KOPT-K1 (cell line): ENCODE results near the gene TMPO.
A peak's percentile ranks its signal among the peaks of the same experiment; 100 is the strongest.
"Not testable (repeated sequence)": the region's sequence is repeated elsewhere in the genome, so short reads cannot be mapped to it uniquely, and the experiment has no call there.

ENCODE experiments used
- H3K27ac ChIP-seq: fragments of 200-600 bp; sonication (generic); 2 replicates; pipeline ENCODE4 v1.5.1; 2016; ENCODE audit warnings: antibody characterized with exemption, mild to moderate bottlenecking, low read depth, low read length; ENCODE audit not compliant: poor library complexity, severe bottlenecking
- H3K36me3 ChIP-seq: fragments of 200-600 bp; sonication (generic); 2 replicates; pipeline ENCODE4 v1.5.1; 2017; ENCODE audit warnings: antibody characterized with exemption, mild to moderate bottlenecking, low read length, moderate library complexity; ENCODE audit not compliant: insufficient read depth
- H3K9me3 ChIP-seq: fragments of 200-600 bp; sonication (generic); 2 replicates; pipeline ENCODE4 v1.5.1; 2017; ENCODE audit warnings: antibody characterized with exemption, low read length, mild to moderate bottlenecking; ENCODE audit not compliant: insufficient read depth, poor library complexity, severe bottlenecking

TMPO gene

GRCh38 chr12:98515287-98516110 lies at the start of gene TMPO:
Gene TMPO, plus strand, starts transcription at chr12:98515590. Its CDS starts 278 bp downstream, at chr12:98515868.
- H3K27ac ChIP-seq: peak within 1 kb of the TSS; percentile 99
- H3K9me3 ChIP-seq: no peaks in the 10 kb centered on the region
- peaks cover 37% of the 10 kb centered on the region for H3K36me3 ChIP-seq

- H3K36me3 ChIP-seq: no peaks in the 10 kb centered on the region
- no peak overlapping the region for H3K27ac ChIP-seq
These were observed 49.3 kb upstream of the TMPO start for GRCh38 chr12:98465950-98466602.

GRCh38 chr12:98466640-98467400 lies 48.6 kb upstream of the TMPO start:
- no peak overlapping the region for H3K27ac ChIP-seq
- no peaks in the 10 kb centered on the region for H3K9me3 ChIP-seq
- no peaks in the 10 kb centered on the region for H3K36me3 ChIP-seq

More at GRCh38 chr12:98465950-98466602, 49.3 kb upstream of the TMPO start:
- no peaks in the 10 kb centered on the region for H3K9me3 ChIP-seq

- no peak overlapping the region for H3K27ac ChIP-seq
- no peaks in the 10 kb centered on the region for H3K9me3 ChIP-seq
- H3K36me3 ChIP-seq: no peaks in the 10 kb centered on the region
These were observed 46.3 kb upstream of the TMPO start for GRCh38 chr12:98469109-98469508.

- Histone ChIP-seq H3K9me3 (no peaks in the 10 kb centered on the region), H3K27ac (no peak overlapping the region), H3K36me3 (no peaks in the 10 kb centered on the region)
These were observed 44.8 kb upstream of the TMPO start for GRCh38 chr12:98470469-98471082.

GRCh38 chr12:98471085-98471484 lies 44.3 kb upstream of the TMPO start:
- Histone ChIP-seq H3K36me3 (no peaks in the 10 kb centered on the region), H3K9me3 (no peaks in the 10 kb centered on the region), H3K27ac (no peak overlapping the region)

- no peak overlapping the region for H3K27ac ChIP-seq
- H3K9me3 ChIP-seq: no peaks in the 10 kb centered on the region
- H3K36me3 ChIP-seq: no peaks in the 10 kb centered on the region
These were observed 39.9 kb upstream of the TMPO start for GRCh38 chr12:98475565-98475908.

GRCh38 chr12:98478606-98479005 lies 36.8 kb upstream of the TMPO start:
- Histone ChIP-seq H3K36me3 (no peaks in the 10 kb centered on the region), H3K9me3 (peaks cover 7% of the 10 kb centered on the region), H3K27ac (no peak overlapping the region)

- Histone ChIP-seq H3K36me3 (no peaks in the 10 kb centered on the region), H3K27ac (no peak overlapping the region), H3K9me3 (peaks cover 7% of the 10 kb centered on the region)
These were observed 31.5 kb upstream of the TMPO start for GRCh38 chr12:98483621-98484503.

- Histone ChIP-seq H3K27ac (no peak overlapping the region), H3K9me3 (peaks cover 7% of the 10 kb centered on the region)
These were observed 29.5 kb upstream of the TMPO start for GRCh38 chr12:98485792-98486340.

GRCh38 chr12:98488416-98488815 lies 27.0 kb upstream of the TMPO start:
- H3K9me3 ChIP-seq, H3K27ac ChIP-seq, H3K36me3 ChIP-seq: not testable (repeated sequence)

More at GRCh38 chr12:98485792-98486340, 29.5 kb upstream of the TMPO start:
- H3K36me3 ChIP-seq: no peaks in the 10 kb centered on the region

- H3K36me3 ChIP-seq: no peaks in the 10 kb centered on the region
- no peaks in the 10 kb centered on the region for H3K9me3 ChIP-seq
- H3K27ac ChIP-seq: no peak overlapping the region
These were observed 26.2 kb upstream of the TMPO start for GRCh38 chr12:98489176-98489575.

- H3K36me3 ChIP-seq: no peaks in the 10 kb centered on the region
- peak overlapping the region; percentile 64 for H3K27ac ChIP-seq
- H3K9me3 ChIP-seq: no peaks in the 10 kb centered on the region
These were observed 24.6 kb upstream of the TMPO start for GRCh38 chr12:98490501-98491453.
